ENCODE data around the gene IGDCC3. TPM values are rescaled to one million over a fixed set of nuclear protein-coding genes. Genes with fewer than 3 reads are reported as not detected.

Gene IGDCC3
- polyA plus RNA-seq, 2 of the 4 experiments (the other 2 are of a cell fraction), result 0.04 to 0.12 TPM

- DNase-seq (ENCODE audit: low read depth in 1 of 2, low spot score in 1 of 2) (no peak), ATAC-seq (no peak), FAIRE-seq (no peak)
- no peak overlapping the region for H3K4me2 ChIP-seq
- CTCF ChIA-PET, result interaction anchor here (2.3 to 10.2 kb wide), 3 partner anchors 15 to 112 kb away, joined by 11 to 177 read pairs (median 12); partner anchors contain the start of genes CLPX and PARP16
- no peak overlapping the region for H3K4me3 ChIP-seq
- POLR2A ChIA-PET, result interaction anchor here (3.0 kb wide), 1 partner anchor 116 kb away, joined by 19 read pairs; the partner anchor contains the start of gene CLPX
- no peak overlapping the region for H3K27ac ChIP-seq
- TF ChIP-seq ZC3H11A (IDR thresholded peaks at IDR 0.05), result no peak
- TF ChIP-seq MYC (IDR thresholded peaks at IDR 0.05; ENCODE audit: borderline replicate concordance, low read length), result no peak
- TF ChIP-seq SREBF2 (IDR thresholded peaks at IDR 0.05), result no peak
- TF ChIP-seq HOXB13 (CRISPR knock-in tag; IDR thresholded peaks at IDR 0.05; ENCODE audit: low read depth), result no peak
- no peak for TF ChIP-seq FOXS1 (CRISPR knock-in tag; IDR thresholded peaks at IDR 0.05)
- no peak for TF ChIP-seq KDM1A (IDR thresholded peaks at IDR 0.05; ENCODE audit: low read depth)
- WGBS (ENCODE audit: missing lambda C conversion rate), result 88% methylated on average over 32 of the region's 36 CpGs
- H3K4me1 ChIP-seq, result peaks cover 28% of the 10 kb centered on the region
- no peaks in the 10 kb centered on the region for H3K9me3 ChIP-seq
Measured at GRCh38 chr15:65300924-65301441, 76.8 kb downstream of the IGDCC3 start.

- WGBS (ENCODE audit: missing lambda C conversion rate), result 77% methylated on average over 11 of the region's 11 CpGs
- ChIA-PET POLR2A (interaction anchor here (2.4 to 3.0 kb wide), 2 partner anchors 12 to 113 kb away, joined by 18 to 19 read pairs; partner anchors contain the start of genes CLPX and PARP16), CTCF (interaction anchor here (1.2 to 10.2 kb wide), 12 partner anchors 9 to 466 kb away, joined by 3 to 177 read pairs (median 7); partner anchors contain the start of genes CLPX, KBTBD13 and PARP16)
- ATAC-seq, result no peak
- Histone ChIP-seq H3K4me1 (peaks cover 23% of the 10 kb centered on the region), H3K4me2 (no peak overlapping the region), H3K9me3 (no peaks in the 10 kb centered on the region), H3K4me3 (no peak overlapping the region), H3K27ac (no peak overlapping the region)
- no peak for DNase-seq (ENCODE audit: low read depth in 1 of 2, low spot score in 1 of 2)
- TF ChIP-seq JUN (IDR thresholded peaks at IDR 0.05), result no peak
- no peak for TF ChIP-seq CTCF (IDR thresholded peaks at IDR 0.05)
- no peak for TF ChIP-seq HEYL (CRISPR knock-in tag; IDR thresholded peaks at IDR 0.05)
- no peak for TF ChIP-seq KDM5A (IDR thresholded peaks at IDR 0.05)
- TF ChIP-seq ZNF302 (CRISPR knock-in tag; IDR thresholded peaks at IDR 0.05), result no peak
- no peak for TF ChIP-seq PBX3 (IDR thresholded peaks at IDR 0.05)
- no peak for TF ChIP-seq JUNB (IDR thresholded peaks at IDR 0.05)
- TF ChIP-seq EHMT2 (IDR thresholded peaks at IDR 0.05; ENCODE audit: low read depth), result no peak
- TF ChIP-seq ZC3H11A (IDR thresholded peaks at IDR 0.05), result no peak
- no peak for TF ChIP-seq NPAS2 (CRISPR knock-in tag; IDR thresholded peaks at IDR 0.05; ENCODE audit: borderline replicate concordance)
- no peak for TF ChIP-seq ESRRA (IDR thresholded peaks at IDR 0.05; ENCODE audit: borderline replicate concordance, low read length)
- no peak for TF ChIP-seq CHD4 (IDR thresholded peaks at IDR 0.05; ENCODE audit: borderline replicate concordance)
- TF ChIP-seq PHF8 (IDR thresholded peaks at IDR 0.05; ENCODE audit: borderline replicate concordance, low read depth), result no peak
- no peak for TF ChIP-seq KDM1A (IDR thresholded peaks at IDR 0.05; ENCODE audit: low read depth)
- TF ChIP-seq CBX2 (IDR thresholded peaks at IDR 0.05; ENCODE audit: borderline replicate concordance, low read depth), result no peak
- TF ChIP-seq ATOH8 (CRISPR knock-in tag; IDR thresholded peaks at IDR 0.05; ENCODE audit: low read depth), result no peak
- TF ChIP-seq RAD21 (conservative IDR thresholded peaks at IDR 0.05 in 1 of 2, IDR thresholded peaks at IDR 0.05 in 1 of 2), result no peak
- TF ChIP-seq SMC3 (IDR thresholded peaks at IDR 0.05), result no peak
- no peak for TF ChIP-seq HOXA7 (CRISPR knock-in tag; IDR thresholded peaks at IDR 0.05)
- TF ChIP-seq ZSCAN20 (CRISPR knock-in tag; IDR thresholded peaks at IDR 0.05), result no peak
- FAIRE-seq, result no peak
Measured at GRCh38 chr15:65298731-65299130, 79.1 kb downstream of the IGDCC3 start.

All from A549 (cell line).